ENCODE measurements around the gene ABCG8.

DNA sequence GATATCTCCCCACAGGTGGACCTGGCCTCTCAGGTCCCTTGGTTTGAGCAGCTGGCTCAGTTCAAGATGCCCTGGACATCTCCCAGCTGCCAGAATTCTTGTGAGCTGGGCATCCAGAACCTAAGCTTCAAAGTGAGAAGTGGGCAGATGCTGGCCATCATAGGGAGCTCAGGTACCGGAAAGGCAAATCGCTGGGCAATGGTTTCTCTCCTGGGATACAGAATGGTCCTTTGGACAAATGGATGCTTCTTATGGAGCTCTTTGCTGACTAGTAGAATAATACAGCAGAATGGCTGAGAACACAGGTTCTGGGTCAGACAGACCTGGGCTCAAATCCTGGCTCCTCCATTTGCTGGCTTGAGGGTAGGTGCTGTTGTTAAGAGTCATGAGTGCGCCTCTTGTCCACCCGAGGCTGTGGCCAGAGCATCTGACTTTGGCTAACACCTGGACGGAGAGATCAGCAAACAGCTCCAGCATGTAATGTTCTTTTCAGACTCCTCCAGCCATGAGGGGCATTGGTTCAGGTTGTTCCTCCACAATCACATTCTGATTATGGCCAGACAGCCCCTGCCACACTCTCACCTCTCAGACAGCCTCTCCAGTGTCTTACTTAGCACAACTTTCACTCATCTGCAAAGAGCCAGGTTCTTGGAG is 7.5 kb downstream of the ABCG8 start:
- TF ChIP-seq, protein P1, sequence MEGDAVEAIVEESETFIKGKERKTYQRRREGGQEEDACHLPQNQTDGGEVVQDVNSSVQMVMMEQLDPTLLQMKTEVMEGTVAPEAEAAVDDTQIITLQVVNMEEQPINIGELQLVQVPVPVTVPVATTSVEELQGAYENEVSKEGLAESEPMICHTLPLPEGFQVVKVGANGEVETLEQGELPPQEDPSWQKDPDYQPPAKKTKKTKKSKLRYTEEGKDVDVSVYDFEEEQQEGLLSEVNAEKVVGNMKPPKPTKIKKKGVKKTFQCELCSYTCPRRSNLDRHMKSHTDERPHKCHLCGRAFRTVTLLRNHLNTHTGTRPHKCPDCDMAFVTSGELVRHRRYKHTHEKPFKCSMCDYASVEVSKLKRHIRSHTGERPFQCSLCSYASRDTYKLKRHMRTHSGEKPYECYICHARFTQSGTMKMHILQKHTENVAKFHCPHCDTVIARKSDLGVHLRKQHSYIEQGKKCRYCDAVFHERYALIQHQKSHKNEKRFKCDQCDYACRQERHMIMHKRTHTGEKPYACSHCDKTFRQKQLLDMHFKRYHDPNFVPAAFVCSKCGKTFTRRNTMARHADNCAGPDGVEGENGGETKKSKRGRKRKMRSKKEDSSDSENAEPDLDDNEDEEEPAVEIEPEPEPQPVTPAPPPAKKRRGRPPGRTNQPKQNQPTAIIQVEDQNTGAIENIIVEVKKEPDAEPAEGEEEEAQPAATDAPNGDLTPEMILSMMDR (IDR thresholded peaks at IDR 0.05), result no peak
- TF ChIP-seq POLR2A (IDR thresholded peaks at IDR 0.05), result no peak
